KMS-11 (cell line): ENCODE results near the gene GABBR2.

Source experiments
- H2AFZ ChIP-seq: fragments of 200-600 bp; sonication (generic); 2 replicates; pipeline ENCODE4 v1.6.1; 2016; ENCODE audit warnings: antibody characterized with exemption, mixed run types, low read depth
- H3K27ac ChIP-seq: fragments of 200-600 bp; sonication (generic); 2 replicates; pipeline ENCODE4 v1.6.1; 2016; ENCODE audit warnings: mild to moderate bottlenecking, mixed run types
- H3K27me3 ChIP-seq: fragments of 200-600 bp; sonication (generic); 2 replicates; pipeline ENCODE4 v1.6.1; 2017; ENCODE audit warnings: mild to moderate bottlenecking, low read depth, mixed run types, moderate library complexity; ENCODE audit not compliant: insufficient read depth
- H3K36me3 ChIP-seq: fragments of 200-600 bp; sonication (generic); 2 replicates; pipeline ENCODE4 v1.6.1; 2017; ENCODE audit warnings: mild to moderate bottlenecking, mixed run types; ENCODE audit not compliant: insufficient read depth
- H3K4me1 ChIP-seq: fragments of 200-600 bp; sonication (generic); 2 replicates; pipeline ENCODE4 v1.6.1; 2016; ENCODE audit warnings: mild to moderate bottlenecking, low read depth, mixed run types; ENCODE audit not compliant: poor library complexity, severe bottlenecking
- H3K4me2 ChIP-seq: fragments of 200-600 bp; sonication (generic); 2 replicates; pipeline ENCODE4 v1.7.0; 2016; ENCODE audit warnings: mild to moderate bottlenecking, mixed run types
- H3K4me3 ChIP-seq: fragments of 200-600 bp; sonication (generic); IDR thresholded peaks from 2 replicates; pipeline ENCODE4 v1.6.1; 2017; ENCODE audit warnings: low read depth, low read length, mixed read lengths; ENCODE audit not compliant: insufficient read depth
- H3K79me2 ChIP-seq: fragments of 200-600 bp; sonication (generic); 2 replicates; pipeline ENCODE4 v1.6.1; 2016; ENCODE audit warnings: low read depth, mixed run types; ENCODE audit not compliant: insufficient read depth
- H3K9ac ChIP-seq: fragments of 200-600 bp; sonication (generic); 2 replicates; pipeline ENCODE4 v1.6.1; 2016; ENCODE audit warnings: mild to moderate bottlenecking, mixed run types
- H4K20me1 ChIP-seq: fragments of 200-600 bp; sonication (generic); 2 replicates; pipeline ENCODE4 v1.6.1; 2016; ENCODE audit warnings: mild to moderate bottlenecking, mixed run types; ENCODE audit not compliant: insufficient read depth
- TF ChIP-seq, protein P1 (sequence below): fragments of 200-600 bp; sonication (generic); conservative IDR thresholded peaks from 2 replicates; pipeline ENCODE4 v1.6.1; 2017; ENCODE audit warnings: low read depth, mild to moderate bottlenecking, antibody characterized with exemption, low read length, moderate library complexity, mixed read lengths

GABBR2 gene

GRCh38 chr9:98533132-98533531 is 175.6 kb downstream of the GABBR2 start:
- Histone ChIP-seq H3K27me3 (no peaks in the 10 kb centered on the region), H3K4me3 (no peak overlapping the region), H4K20me1 (no peaks in the 10 kb centered on the region), H3K27ac (no peak overlapping the region), H3K4me2 (no peak overlapping the region), H2AFZ (no peak overlapping the region), H3K9ac (no peak overlapping the region), H3K36me3 (no peaks in the 10 kb centered on the region), H3K4me1 (no peaks in the 10 kb centered on the region), H3K79me2 (no peaks in the 10 kb centered on the region)
- TF ChIP-seq, protein P1, sequence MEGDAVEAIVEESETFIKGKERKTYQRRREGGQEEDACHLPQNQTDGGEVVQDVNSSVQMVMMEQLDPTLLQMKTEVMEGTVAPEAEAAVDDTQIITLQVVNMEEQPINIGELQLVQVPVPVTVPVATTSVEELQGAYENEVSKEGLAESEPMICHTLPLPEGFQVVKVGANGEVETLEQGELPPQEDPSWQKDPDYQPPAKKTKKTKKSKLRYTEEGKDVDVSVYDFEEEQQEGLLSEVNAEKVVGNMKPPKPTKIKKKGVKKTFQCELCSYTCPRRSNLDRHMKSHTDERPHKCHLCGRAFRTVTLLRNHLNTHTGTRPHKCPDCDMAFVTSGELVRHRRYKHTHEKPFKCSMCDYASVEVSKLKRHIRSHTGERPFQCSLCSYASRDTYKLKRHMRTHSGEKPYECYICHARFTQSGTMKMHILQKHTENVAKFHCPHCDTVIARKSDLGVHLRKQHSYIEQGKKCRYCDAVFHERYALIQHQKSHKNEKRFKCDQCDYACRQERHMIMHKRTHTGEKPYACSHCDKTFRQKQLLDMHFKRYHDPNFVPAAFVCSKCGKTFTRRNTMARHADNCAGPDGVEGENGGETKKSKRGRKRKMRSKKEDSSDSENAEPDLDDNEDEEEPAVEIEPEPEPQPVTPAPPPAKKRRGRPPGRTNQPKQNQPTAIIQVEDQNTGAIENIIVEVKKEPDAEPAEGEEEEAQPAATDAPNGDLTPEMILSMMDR, result no peak

- H3K27me3 ChIP-seq, result no peaks in the 10 kb centered on the region
- H3K9ac ChIP-seq, result no peak overlapping the region
- TF ChIP-seq, protein P1, result no peak
- H3K36me3 ChIP-seq, result no peaks in the 10 kb centered on the region
- H2AFZ ChIP-seq, result no peak overlapping the region; the same call in 1 of the 2 replicates
- no peak overlapping the region for H3K4me3 ChIP-seq
- no peak overlapping the region for H3K4me2 ChIP-seq
- no peaks in the 10 kb centered on the region for H4K20me1 ChIP-seq
- H3K4me1 ChIP-seq, result no peaks in the 10 kb centered on the region
- H3K27ac ChIP-seq, result no peak overlapping the region
- H3K79me2 ChIP-seq, result no peaks in the 10 kb centered on the region
These were observed 176.2 kb downstream of the GABBR2 start for GRCh38 chr9:98532574-98532973.

DNA sequence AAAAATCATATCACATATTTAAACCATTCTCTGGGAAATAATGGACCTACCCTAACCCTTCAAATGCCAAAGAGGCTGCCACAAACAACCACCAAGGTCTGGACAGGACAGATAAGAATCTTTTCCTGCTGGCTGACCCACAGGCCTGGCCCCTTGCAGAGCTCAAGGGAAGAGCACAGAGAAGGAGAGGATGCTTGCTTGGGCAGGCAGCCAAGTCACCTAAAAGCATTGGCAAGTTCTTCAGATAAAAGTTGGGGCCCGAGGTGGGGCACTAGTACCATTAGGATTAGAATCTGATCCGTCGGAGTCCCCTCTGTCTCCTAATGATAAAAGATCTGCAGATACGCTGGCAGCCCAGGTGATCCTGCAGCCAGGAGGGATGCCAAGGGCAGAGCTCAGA is 176.6 kb downstream of the GABBR2 start:
- no peaks in the 10 kb centered on the region for H3K79me2 ChIP-seq
- no peak overlapping the region for H2AFZ ChIP-seq
- no peak overlapping the region for H3K27ac ChIP-seq
- no peaks in the 10 kb centered on the region for H3K27me3 ChIP-seq
- no peaks in the 10 kb centered on the region for H3K4me1 ChIP-seq
- TF ChIP-seq, protein P1, result no peak
- no peaks in the 10 kb centered on the region for H4K20me1 ChIP-seq
- no peak overlapping the region for H3K9ac ChIP-seq
- no peaks in the 10 kb centered on the region for H3K36me3 ChIP-seq
- H3K4me3 ChIP-seq, result no peak overlapping the region
- no peak overlapping the region for H3K4me2 ChIP-seq

- H3K9ac ChIP-seq, result no peak overlapping the region
- H2AFZ ChIP-seq, result no peak overlapping the region
- TF ChIP-seq, protein P1, result no peak
- no peaks in the 10 kb centered on the region for H3K27me3 ChIP-seq
- no peak overlapping the region for H3K4me2 ChIP-seq
- H3K4me3 ChIP-seq, result no peak overlapping the region
- H3K4me1 ChIP-seq, result no peaks in the 10 kb centered on the region
- no peaks in the 10 kb centered on the region for H3K79me2 ChIP-seq
- H3K36me3 ChIP-seq, result no peaks in the 10 kb centered on the region
- H3K27ac ChIP-seq, result no peak overlapping the region
- H4K20me1 ChIP-seq, result no peaks in the 10 kb centered on the region
These were observed 177.8 kb downstream of the GABBR2 start for GRCh38 chr9:98530806-98531386.
